GM19238 (cell line): ENCODE results near the gene NPDC1.

Experiments
- DNase-seq: peaks from one replicate; pipeline ENCODE4 v3.0.0; 2011; ENCODE audit warnings: low spot score; ENCODE audit not compliant: insufficient read length

NPDC1 gene, protein sequence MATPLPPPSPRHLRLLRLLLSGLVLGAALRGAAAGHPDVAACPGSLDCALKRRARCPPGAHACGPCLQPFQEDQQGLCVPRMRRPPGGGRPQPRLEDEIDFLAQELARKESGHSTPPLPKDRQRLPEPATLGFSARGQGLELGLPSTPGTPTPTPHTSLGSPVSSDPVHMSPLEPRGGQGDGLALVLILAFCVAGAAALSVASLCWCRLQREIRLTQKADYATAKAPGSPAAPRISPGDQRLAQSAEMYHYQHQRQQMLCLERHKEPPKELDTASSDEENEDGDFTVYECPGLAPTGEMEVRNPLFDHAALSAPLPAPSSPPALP

DNA sequence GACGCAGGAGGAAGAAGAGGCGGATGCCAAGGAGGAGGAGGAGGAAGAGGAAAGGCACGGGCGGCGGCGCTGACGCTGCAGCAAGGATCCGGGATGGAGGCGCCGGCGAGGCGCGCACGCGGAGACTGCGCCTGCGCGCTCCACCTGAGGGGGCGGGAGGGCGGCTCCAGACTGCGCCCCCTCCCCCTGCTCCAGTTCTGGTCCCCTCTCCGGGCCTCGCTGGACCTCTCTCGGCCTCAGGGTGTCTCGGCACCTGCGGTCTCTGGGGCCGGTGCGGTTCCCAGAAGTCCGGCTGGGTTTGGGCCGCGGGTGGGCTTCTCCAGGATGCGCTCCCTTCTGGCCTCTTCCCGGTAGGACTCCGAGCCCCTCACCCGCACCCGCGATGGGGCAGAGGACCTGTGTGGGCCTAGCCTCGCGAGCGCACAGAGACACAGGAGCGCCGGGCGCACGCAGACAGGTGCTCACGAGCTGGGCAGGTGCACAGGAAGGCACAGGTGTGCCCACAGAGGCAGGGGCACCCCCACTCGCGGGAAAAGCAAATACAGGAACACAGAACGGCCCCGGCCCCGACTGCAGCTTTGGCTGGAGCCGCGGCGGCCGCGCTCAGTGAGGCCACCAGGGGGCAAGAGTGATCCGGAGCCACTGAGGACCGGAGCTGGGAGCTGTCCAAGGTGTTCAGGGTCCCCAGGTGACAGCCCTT, at the start of gene NPDC1:
Gene NPDC1 (minus strand): TSS at position 90 of the 700 bp plus-strand sequence. CDS start 188 bp downstream, outside the sequence.
- DNase-seq, result peak; percentile 97

DNA sequence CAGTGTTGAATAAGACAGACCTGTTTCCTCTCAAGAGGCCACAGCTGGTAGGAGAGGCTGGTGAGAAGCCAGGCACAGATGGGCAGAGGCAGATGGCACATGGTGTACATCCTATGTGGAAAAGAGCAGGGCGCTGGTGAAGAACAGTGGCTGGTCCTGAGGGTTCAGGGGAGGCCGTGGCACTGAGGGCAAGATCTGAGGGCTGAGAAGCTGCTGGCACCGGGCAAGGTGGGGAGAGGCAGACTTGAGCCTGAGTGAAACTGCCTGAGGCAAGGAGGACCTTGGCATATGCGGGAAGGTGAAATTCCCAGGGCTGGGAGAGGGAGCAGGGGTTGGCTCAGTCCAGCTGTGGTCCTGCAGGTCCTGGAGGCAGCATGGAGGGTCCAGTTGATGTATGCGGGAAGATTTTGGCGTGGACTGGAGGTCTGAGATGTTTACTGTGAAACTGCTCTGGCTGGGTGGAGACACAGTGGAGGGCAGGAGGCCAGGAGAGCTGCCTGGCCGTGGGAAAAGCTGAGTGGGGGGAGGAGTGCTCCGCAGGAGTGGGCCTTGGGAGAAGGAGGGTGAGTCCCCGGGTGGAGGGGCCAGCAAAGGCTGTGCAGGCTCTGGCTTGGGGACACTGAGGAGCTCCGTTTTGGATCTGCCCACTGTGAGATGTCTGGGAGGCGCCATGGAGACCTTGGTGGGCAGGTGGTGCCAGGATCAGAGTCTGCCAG, 43.4 kb upstream of the NPDC1 start:
- no peak for DNase-seq

DNA sequence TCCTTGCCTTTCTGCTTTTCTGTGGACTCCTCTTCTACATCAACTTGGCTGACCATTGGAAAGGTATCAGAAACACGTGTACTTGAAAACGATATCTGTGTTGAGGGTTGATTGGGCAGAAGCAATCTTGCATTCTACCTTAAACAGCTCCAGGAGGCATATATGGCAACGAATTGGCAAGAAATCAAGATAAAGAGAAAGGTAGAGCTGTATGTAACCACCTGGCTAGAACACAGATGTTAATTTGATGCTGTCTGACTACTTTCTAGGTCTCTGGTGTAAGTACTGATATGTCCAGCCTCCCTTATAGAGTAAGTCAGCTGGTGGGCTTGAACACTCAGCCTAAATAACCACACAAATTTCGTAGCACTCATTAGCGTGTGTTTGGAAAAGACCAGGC, 42.1 kb upstream of the NPDC1 start:
- no peak for DNase-seq

DNA sequence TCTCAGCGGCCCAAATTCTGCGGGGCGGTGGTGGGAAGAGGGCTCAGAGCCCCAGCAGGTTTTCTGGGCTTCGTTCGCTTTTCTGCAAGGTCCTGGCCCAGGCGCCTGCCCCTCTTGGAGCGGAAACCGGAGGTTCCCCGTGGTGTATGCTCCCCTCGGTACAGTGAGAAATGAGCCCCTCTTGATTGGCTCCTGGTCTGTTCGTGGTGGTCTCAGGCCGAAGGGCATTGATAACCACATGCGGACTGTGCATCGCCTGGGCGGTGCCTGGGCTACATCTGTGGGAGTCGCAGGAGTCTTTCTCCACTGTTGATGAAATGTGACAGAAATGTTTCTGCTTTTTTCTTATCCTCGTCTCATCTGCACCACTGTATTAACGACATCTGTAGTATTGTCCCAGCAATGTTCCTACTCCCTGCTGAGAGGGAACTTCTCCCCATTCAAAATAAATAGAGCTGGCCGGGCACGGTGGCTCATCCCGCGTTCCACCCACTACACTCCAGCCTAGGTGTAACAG, 41.5 kb upstream of the NPDC1 start:
- DNase-seq, result no peak

DNA sequence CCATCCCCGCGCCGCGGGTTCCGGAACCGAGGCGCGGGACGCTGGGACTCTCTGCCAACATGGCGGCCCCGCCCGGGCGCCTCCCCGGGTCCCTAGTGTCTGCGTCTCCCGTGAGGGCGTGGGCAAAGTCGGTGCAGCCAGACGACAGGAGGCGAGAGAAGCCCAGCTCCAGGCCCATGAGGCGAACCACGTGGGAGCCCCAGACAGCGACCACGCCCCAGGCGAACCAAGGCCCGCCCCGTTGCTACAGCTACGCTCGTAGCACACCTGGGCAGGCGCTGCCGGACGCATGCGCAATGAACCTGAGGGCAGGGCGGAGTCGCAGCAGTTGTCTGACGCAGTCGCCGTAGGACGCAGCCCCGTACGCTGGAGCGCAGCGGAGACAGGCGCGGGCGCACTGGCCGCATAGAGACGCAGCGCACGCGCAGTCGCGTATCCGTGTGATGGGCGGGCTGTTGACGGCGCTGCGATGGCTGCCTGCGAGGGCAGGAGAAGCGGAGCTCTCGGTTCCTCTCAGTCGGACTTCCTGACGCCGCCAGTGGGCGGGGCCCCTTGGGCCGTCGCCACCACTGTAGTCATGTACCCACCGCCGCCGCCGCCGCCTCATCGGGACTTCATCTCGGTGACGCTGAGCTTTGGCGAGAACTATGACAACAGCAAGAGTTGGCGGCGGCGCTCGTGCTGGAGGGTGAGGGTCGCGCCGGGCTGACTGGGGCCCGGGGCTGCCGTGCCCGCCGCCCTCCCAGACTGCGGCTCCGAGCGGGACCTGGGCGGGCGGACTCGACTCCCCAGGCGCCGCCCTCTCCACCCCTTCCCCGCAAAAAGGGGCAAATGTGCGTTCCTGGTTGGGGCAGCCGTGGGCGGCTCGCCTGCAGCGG, 40.8 kb upstream of the NPDC1 start, which contains the start of gene MAN1B1:
Gene MAN1B1 (plus strand): TSS at position 455 of the 878 bp plus-strand sequence. CDS start 15 bp downstream, at position 470.
- peak; percentile 98 for DNase-seq

DNA sequence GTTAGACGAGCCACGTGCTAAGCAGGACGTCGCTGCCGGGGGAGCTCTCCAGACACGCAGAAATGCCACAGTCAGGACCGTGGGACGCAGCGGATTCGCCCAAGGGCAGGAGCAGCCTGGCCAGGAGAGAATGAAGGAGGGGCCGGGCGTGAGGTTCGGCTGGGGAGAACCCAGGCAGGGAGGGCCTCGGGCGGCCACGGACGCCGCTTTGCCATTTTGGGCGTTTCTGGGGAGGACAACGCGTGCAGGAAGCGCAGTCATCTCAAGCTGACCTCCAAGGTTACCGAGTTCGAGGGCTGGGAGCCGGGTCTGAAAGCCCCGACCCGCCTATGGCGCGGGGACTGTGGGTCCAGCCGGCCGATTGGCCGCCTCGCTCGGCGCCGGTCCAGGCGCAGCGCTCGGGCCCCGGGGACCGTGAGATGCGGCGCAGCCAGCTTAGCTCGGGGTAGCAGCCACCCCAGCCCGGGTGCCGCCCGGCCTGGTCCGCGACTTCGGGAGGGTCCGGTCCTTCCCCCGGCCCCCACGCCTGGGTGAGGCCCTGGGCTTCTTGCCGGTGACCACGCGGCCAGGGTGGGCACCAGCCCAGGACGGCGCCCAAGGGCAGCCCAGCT, 40.0 kb upstream of the NPDC1 start:
- no peak for DNase-seq

DNA sequence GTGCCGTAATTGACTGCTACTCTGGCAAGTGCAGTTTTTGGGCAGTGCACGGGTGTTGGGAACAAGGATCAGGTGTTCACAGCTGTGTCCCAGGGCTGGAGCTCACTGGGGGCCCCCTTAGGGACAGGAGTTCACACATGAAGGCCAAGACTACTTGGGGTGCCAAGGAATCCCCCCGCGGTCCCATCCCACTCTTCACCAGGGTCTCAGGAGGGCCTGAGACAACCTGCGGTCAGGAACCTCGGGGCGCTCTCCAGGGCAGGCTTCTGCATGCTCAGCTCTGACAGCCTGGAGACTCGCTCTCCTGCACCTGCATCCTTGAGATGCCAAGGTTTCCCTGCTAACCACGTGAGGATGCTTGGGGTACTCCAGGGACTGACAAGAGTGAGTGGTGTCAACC, 38.5 kb upstream of the NPDC1 start:
- DNase-seq, result no peak

DNA sequence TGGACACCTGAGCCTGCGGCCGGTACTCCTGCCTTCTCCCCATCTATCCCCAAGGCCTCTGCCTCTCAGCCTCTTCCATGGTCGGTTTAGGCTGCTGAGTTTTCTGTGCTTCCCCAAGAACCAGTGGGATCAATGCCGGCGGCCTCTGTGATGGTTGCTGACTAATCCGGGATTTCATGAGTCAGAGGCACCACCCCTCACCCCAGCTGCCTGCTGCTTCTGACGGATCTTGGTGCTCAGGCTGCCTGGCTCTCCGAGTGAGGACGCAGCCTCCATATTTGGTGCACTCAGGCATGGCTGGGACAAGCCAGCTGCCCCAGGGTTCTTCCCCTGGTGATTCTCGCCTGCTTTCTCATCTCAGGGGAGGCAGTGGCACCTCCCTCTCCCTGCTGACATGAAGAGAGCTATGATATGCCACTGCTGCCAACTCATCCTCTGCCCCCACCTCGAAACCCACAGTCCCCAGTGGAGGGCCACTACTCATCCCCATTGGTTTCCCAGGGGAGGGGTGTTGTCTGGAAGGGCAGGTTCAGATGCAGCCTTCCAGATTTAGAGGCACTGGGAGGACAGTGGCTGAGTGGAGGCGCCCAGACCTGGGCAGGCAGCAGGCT, 37.5 kb upstream of the NPDC1 start:
- no peak for DNase-seq

DNA sequence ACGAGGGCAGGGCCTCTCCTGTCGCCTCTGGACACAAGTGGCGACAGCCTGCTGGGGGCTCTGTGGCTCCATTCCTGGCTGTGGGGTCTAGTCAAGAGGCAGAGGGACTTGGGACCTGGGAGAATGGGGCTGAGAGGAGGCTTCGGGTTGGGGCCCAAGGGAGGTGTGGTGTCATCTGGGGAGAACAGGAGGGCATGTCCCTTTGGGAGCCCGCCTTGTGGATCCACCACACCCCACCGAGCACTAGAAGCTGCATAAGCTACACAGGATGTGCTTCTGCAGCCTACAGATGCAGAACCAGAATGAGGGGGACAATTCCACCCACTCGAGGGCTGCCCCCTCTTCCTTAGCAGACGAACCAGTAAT, 36.9 kb upstream of the NPDC1 start:
- no peak for DNase-seq

DNA sequence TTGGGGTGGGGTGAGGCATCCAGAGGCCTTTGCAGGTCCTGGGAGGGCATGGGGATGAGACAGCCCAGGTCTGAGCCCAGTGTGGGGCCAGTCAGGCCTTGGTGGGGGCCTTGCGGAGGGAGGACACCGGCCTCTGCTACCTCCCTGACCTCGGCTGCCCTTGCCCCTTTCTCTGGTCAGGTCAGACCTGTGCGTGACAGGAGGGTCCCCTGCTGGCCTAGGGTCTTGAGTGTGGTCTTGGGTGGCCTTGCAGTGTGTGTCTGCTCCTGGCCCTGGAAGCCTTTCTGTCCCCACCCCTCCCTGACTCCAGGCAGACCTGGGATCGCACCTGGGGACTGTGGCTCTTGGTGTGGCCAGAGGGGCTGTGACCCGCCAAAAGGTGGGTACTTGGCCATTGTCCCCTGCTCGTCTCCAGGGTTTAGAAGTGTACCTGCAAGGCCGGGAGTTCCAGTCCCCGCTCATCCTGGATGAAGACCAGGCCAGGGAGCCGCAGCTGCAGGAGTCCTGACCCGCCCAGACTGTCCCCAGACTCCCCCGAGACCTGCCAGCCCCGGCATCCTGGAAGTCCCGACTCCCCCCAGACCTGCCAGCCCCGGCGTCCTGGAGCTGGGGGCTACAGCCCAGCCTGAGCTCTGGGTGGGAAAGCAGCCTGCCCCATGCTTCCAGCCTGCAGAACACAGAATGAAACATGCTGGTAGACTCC, 36.4 kb upstream of the NPDC1 start:
- DNase-seq, result no peak

DNA sequence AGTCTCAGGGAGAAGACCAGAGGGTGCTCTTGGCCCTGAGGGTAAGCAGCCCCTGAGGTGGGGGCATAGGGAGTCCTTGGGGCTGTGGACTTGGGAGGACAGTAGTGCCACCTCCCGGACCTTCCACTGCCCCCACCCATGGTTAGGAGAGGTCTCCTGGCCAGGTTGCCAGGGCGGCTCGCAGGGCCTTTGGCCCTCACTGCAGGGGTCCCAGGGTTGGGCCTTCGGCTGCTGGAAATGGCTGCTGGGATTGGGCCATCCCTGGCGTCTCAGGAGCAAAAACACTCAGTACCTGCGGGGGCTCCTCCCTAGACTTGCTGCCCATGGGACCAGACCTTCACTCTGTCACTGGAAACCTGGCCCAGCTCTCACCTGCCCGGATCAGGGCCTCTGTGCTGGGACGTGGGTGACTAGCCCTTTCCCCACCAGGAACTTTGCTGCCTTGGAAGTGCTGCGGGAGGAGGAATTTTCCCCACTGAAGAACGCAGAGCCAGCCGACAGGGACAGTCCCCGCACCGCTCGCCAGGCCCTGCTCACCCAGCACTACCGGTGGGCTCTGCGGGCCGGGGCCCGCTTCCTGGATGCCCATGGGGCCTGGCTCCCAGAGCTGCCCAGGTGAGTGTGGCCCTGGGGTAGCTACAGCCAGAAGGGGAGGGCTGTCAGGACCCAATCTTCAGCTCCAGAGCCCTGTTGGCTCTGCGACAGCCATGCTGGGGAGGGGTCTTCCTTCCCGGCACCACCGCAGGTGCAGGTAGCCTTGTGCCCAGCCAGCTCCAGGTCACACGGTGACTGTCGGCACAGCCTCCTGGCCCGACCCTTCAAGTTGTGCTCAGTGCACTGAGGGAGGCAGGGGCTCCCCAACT, 34.5 kb upstream of the NPDC1 start:
- no peak for DNase-seq

DNA sequence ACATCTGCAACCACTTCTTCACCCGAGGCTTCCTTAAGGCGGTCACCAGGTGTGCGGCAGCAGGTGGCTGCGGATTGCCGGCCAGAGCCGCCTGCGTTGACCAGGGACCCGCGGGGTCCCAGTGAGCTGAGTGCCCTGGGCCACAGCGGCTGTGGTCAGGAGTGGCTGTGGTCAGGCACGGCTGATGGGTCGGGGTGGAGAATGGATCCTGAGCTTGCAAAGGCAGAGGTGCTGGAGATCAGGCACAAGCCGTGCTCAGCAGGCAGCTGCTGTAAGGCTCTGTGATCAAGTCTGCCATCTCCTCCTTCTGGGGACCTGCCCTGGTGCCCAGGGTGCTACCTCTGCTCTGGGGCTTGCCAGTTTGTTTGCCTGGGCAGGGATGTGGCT, 33.4 kb upstream of the NPDC1 start:
- DNase-seq, result no peak

DNA sequence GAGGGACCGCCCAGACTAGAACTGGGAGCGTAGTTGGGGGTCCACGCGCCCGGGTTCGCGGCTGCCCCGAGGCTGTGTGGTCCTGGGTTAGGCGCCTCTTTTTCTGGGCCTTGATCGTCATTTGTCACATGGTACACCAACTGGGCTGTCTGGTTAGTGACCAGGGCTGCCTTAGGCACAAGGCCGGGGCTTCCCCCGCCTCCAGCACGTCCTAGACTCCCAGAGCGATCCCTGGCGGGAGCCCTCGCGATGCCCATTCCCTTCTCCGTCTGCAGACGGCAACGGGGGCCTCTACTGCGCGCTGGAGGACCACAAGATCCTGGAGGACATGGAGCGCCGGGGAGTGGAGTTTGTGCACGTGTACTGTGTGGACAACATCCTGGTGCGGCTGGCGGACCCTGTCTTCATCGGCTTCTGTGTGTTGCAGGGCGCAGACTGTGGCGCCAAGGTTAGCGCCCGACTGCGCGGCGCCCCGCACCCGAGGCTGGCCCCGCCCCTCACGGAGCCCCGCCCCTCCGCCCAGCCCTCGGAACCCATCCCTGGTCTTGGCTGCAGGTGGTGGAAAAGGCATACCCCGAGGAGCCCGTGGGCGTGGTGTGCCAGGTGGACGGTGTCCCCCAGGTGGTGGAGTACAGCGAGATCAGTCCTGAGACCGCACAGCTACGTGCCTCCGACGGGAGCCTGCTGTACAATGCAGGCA, 32.9 kb upstream of the NPDC1 start:
- no peak for DNase-seq

DNA sequence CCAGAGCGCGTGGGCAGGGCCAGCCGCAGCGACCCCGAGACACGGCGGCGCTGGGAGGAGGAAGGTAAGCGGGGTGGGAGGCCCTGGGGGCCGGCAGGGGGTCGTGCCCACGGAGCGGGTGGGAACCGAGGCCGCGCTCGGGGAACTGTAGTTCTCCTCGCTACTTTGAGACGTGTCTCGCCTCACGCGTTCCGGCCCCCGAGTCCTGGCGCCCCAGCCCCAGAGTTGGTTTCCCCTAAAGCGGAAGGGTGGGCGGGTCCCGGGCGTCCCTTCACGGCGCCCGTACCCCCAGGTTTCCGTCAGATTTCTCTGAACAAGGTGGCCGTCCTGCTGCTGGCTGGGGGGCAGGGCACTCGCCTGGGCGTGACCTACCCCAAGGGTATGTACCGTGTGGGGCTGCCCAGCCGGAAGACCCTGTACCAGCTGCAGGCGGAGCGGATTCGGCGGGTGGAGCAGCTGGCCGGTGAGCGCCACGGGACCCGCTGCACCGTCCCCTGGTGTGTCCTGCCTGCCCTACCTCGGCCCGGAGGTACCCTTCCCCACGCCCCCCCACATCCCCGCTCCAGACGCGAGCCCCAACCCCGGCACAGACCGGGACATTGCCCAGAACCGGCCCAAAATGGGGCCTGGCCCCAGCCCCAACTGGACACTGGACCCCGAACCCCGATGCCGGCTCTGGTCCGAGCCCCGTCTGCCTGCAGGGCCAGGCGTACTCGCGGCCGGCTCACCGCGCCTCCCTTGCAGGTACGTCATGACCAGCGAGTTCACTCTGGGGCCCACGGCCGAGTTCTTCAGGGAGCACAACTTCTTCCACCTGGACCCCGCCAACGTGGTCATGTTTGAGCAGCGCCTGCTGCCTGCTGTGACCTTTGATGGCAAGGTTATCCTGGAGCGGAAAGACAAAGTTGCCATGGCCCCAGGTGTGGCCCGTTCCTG, 32.0 kb upstream of the NPDC1 start:
- DNase-seq, result no peak

DNA sequence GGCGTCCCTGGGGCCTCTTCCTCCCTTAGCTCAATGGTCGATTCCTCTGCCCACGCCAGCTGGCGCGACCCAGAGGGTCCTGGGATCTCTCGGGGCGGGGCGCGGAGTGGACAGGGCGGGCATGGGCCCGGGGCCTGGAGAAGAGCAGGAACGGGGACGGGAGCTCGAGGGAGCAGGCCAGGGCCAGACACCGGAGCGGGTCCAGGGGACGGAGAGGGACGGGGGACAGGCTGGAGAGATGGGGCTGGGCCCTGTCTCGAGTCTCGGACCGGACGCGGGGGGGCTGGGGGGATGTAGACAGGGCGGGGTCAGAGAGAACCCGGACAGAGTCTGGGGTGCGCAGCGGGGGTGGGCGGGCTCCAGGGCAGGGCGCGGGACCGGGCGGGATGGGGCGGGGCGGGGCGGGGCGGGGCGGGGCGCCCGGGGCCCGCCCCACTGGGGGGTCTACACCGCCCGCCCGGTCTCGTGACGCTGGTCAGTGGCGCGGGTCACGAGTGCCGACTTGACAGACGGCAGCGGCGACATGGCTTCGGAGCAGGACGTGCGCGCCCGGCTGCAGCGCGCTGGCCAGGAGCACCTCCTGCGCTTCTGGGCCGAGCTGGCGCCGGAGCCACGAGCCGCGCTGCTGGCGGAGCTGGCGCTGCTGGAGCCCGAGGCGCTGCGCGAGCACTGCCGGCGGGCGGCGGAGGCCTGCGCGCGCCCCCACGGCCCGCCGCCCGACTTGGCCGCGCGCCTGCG, 31.2 kb upstream of the NPDC1 start, which contains the start of gene UAP1L1:
Gene UAP1L1 (plus strand): TSS at position 508 of the 738 bp plus-strand sequence. CDS start 16 bp downstream, at position 524.
- peak; percentile 60 for DNase-seq

DNA sequence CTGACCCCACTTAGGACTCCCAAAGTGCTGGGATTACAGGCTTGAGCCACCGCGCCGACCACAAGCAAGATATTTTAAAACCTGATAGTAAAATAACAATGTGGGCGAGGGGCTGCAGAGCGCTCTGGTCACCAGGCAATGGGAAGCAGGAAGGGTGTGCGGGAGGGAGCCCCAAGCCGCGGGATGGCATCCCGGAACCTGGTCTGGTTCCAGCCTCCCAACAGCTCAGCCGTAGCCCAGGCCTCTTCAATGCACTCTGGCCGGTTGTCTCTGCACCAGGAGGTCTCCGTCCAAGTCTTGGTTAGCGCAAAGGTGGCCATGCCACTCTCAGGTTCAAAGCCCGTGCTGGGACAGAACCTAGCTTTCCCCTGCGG, 30.6 kb upstream of the NPDC1 start:
- DNase-seq, result no peak
